Lower lobe of right lung (tissue), 2 donors: ENCODE results near the gene HELZ2. TPM values are rescaled to one million over a fixed set of nuclear protein-coding genes. Genes with fewer than 3 reads are reported as not detected.

Experiments used
- ATAC-seq, 2 donors: fragments of 200-7000 bp; cut with Tn5 transposase; one replicate each; pipeline ENCODE4 v1.9.1; 2020 to 2022; ENCODE audit warnings: mild to moderate bottlenecking in 2 of 2, moderate library complexity in 2 of 2
- DNase-seq: peaks from one replicate; pipeline ENCODE4 v3.0.0-alpha.2; 2020
- H3K27ac ChIP-seq: fragments of 200-600 bp; one replicate; pipeline ENCODE4 v1.8.0; 2022
- H3K27me3 ChIP-seq: fragments of 200-600 bp; one replicate; pipeline ENCODE4 v1.8.0; 2022; ENCODE audit warnings: low read depth
- H3K36me3 ChIP-seq: fragments of 200-600 bp; one replicate; pipeline ENCODE4 v1.8.0; 2022; ENCODE audit warnings: mild to moderate bottlenecking
- H3K4me1 ChIP-seq: fragments of 200-600 bp; one replicate; pipeline ENCODE4 v1.8.0; 2022
- H3K4me3 ChIP-seq: fragments of 200-600 bp; one replicate; pipeline ENCODE4 v1.8.0; 2022; ENCODE audit warnings: mild to moderate bottlenecking
- H3K9me3 ChIP-seq: fragments of 200-600 bp; one replicate; pipeline ENCODE4 v1.8.0; 2022
- CTCF ChIP-seq: fragments of 200-600 bp; IDR thresholded peaks from one replicate; pipeline ENCODE4 v1.8.0; 2022; ENCODE audit warnings: antibody characterized with exemption, mild to moderate bottlenecking
- intact Hi-C: fragments of 100-400 bp; cut with DNase I; formaldehyde crosslinking; loops from one replicate; pipeline ENCODE4 v1.11.0; 2022
- total RNA-seq: library from RNA; stranded (reverse); fragmentation: NEBNext Ultra II Directional; extraction: Animal tissue kit (Norgen Biotek cat#: 25700); gene quantifications from one replicate; pipeline ENCODE4 v1.2.1, GENCODE V29; 2021
- donor health status: DM: no; HTN: yes; CAD: no; lungs with severe emphysema.

HELZ2 gene
- total RNA-seq, 1 donor from 2014 or later, result 59.6 TPM

- peaks cover 68% of the 10 kb centered on the region for H3K36me3 ChIP-seq
- TF ChIP-seq CTCF, result no peak
- H3K27me3 ChIP-seq, result no peaks in the 10 kb centered on the region
- ATAC-seq (no peak), DNase-seq (no peak)
- H3K27ac ChIP-seq, result no peak overlapping the region
- intact Hi-C loops, result no loop called here
- H3K4me3 ChIP-seq, result no peak overlapping the region
- peaks cover 13% of the 10 kb centered on the region for H3K4me1 ChIP-seq
- no peaks in the 10 kb centered on the region for H3K9me3 ChIP-seq
Measured at GRCh38 chr20:63565021-63565698, 8.9 kb downstream of the HELZ2 start.

- DNase-seq, result no peak
- Histone ChIP-seq H3K36me3 (peaks cover 74% of the 10 kb centered on the region), H3K27ac (no peak overlapping the region), H3K9me3 (no peaks in the 10 kb centered on the region), H3K27me3 (no peaks in the 10 kb centered on the region), H3K4me3 (no peak overlapping the region), H3K4me1 (peaks cover 12% of the 10 kb centered on the region)
- TF ChIP-seq CTCF, result no peak
- intact Hi-C loops, result no loop called here
- ATAC-seq, result no peak
Measured at GRCh38 chr20:63564036-63564810, 9.8 kb downstream of the HELZ2 start.

- Histone ChIP-seq H3K4me1 (peaks cover 3% of the 10 kb centered on the region), H3K27me3 (no peaks in the 10 kb centered on the region), H3K36me3 (peaks cover 82% of the 10 kb centered on the region), H3K27ac (no peak overlapping the region), H3K4me3 (no peak overlapping the region), H3K9me3 (no peaks in the 10 kb centered on the region)
- no peak for TF ChIP-seq CTCF
- ATAC-seq (no peak), DNase-seq (no peak)
- intact Hi-C loops, result no loop called here
Measured at GRCh38 chr20:63563225-63563935, 10.7 kb downstream of the HELZ2 start.

- Histone ChIP-seq H3K27ac (no peak overlapping the region), H3K9me3 (no peaks in the 10 kb centered on the region), H3K4me1 (no peaks in the 10 kb centered on the region), H3K36me3 (peaks cover 82% of the 10 kb centered on the region), H3K27me3 (no peaks in the 10 kb centered on the region), H3K4me3 (no peak overlapping the region)
- intact Hi-C loops, result no loop called here
- ATAC-seq (no peak), DNase-seq (no peak)
- TF ChIP-seq CTCF, result no peak
Measured at GRCh38 chr20:63562461-63563224, 11.4 kb downstream of the HELZ2 start.
